Breast epithelium (tissue), 4 donors: ENCODE results near the gene ADGRG3. TPM values are rescaled to one million over a fixed set of nuclear protein-coding genes. Genes with fewer than 3 reads are reported as not detected.

Source experiments
- DNase-seq, 2 donors: peaks; one replicate each; pipeline ENCODE4 v3.0.0-alpha.2; 2019; ENCODE audit warnings: low spot score in 2 of 2
- H3K27ac ChIP-seq, 2 donors: fragments of 200-600 bp; sonication (generic) in 1 of 2; one replicate each; pipeline ENCODE4 v1.5.1; 2016 to 2019; ENCODE audit warnings: mild to moderate bottlenecking in 1 of 2
- H3K27me3 ChIP-seq, 2 donors: fragments of 200-600 bp; sonication (generic) in 1 of 2; one replicate each; pipeline versions ENCODE4 v1.5.1 to v1.6.0; 2017 to 2019; ENCODE audit warnings: control low read depth in 1 of 2, mild to moderate bottlenecking in 1 of 2
- H3K36me3 ChIP-seq: fragments of 200-600 bp; one replicate; pipeline ENCODE4 v1.5.1; 2019
- H3K4me1 ChIP-seq, 2 donors: fragments of 200-600 bp; sonication (generic); one replicate each; pipeline ENCODE4 v1.5.1; 2016 to 2019; ENCODE audit warnings: control low read depth in 1 of 2
- H3K4me3 ChIP-seq, 3 donors: fragments of 200-600 bp; sonication (generic); 1 replicate in 2 of 3; 2 replicates in 1 of 3; pipeline ENCODE4 v1.5.1; 2016 to 2019; ENCODE audit warnings: mild to moderate bottlenecking in 3 of 3, moderate library complexity in 2 of 3
- H3K9me3 ChIP-seq, 2 donors: fragments of 200-600 bp; sonication (generic) in 1 of 2; one replicate each; pipeline ENCODE4 v1.5.1; 2016 to 2019; ENCODE audit warnings: control low read depth in 1 of 2
- CTCF ChIP-seq, 3 donors: fragments of 450-650 bp; IDR thresholded peaks; one replicate each; pipeline ENCODE4 v1.5.1; 2016 to 2017; ENCODE audit warnings: antibody characterized with exemption in 3 of 3, mild to moderate bottlenecking in 3 of 3, moderate library complexity in 3 of 3
- POLR2A ChIP-seq: fragments of 450-650 bp; IDR thresholded peaks from one replicate; pipeline ENCODE4 v1.6.1; 2016; ENCODE audit warnings: antibody characterized with exemption, mild to moderate bottlenecking, moderate library complexity
- POLR2AphosphoS5 ChIP-seq, 3 donors: sonication (generic); formaldehyde crosslinking; IDR thresholded peaks; one replicate each; pipeline ENCODE4 v1.6.1; 2017; ENCODE audit warnings: antibody characterized with exemption in 3 of 3
- intact Hi-C: fragments of 100-400 bp; cut with DNase I; formaldehyde crosslinking; loops from one replicate; pipeline ENCODE4 v1.15.1; 2023; ENCODE audit warnings: low total_unique reads
- total RNA-seq, 3 donors: library from RNA; depleted of rRNA; stranded (reverse); fragments of >200 nt; gene quantifications; one replicate each; pipeline ENCODE4 v1.1.0, GENCODE V29; 2016

Gene ADGRG3
- total RNA-seq, 3 donors from 2014 or later = 0.64 to 5.2 (median 1.6) TPM

- no peak overlapping the region for H3K27ac ChIP-seq
- no peaks in the 10 kb centered on the region for H3K4me1 ChIP-seq
- no peak overlapping the region for H3K4me3 ChIP-seq
- no peak for DNase-seq
- H3K36me3 ChIP-seq = no peaks in the 10 kb centered on the region
- H3K9me3 ChIP-seq = no peaks in the 10 kb centered on the region
- intact Hi-C loops = no loop called here
- no peak for TF ChIP-seq CTCF (IDR thresholded peaks at IDR 0.05)
- no peaks in the 10 kb centered on the region for H3K27me3 ChIP-seq
Observed at GRCh38 chr16:57661936-57662906, 5.9 kb upstream of the ADGRG3 start.

- H3K4me3 ChIP-seq = no peak overlapping the region
- TF ChIP-seq POLR2A = no peak
- TF ChIP-seq POLR2AphosphoS5 (IDR thresholded peaks at IDR 0.05) = no peak
- TF ChIP-seq CTCF (IDR thresholded peaks at IDR 0.05) = no peak
- no peak overlapping the region for H3K27ac ChIP-seq
- DNase-seq = no peak
- H3K4me1 ChIP-seq = no peaks in the 10 kb centered on the region
- no peaks in the 10 kb centered on the region for H3K36me3 ChIP-seq
- no peaks in the 10 kb centered on the region for H3K27me3 ChIP-seq
- intact Hi-C loops = no loop called here
- no peaks in the 10 kb centered on the region for H3K9me3 ChIP-seq
Observed at GRCh38 chr16:57663436-57663835, 4.7 kb upstream of the ADGRG3 start.

- no peak for TF ChIP-seq POLR2A
- TF ChIP-seq POLR2AphosphoS5 (IDR thresholded peaks at IDR 0.05) = no peak
- TF ChIP-seq CTCF (IDR thresholded peaks at IDR 0.05) = no peak
- Histone ChIP-seq H3K36me3 (no peaks in the 10 kb centered on the region), H3K27me3 (no peaks in the 10 kb centered on the region), H3K27ac (no peak overlapping the region), H3K9me3 (no peaks in the 10 kb centered on the region), H3K4me3 (no peak overlapping the region), H3K4me1 (no peaks in the 10 kb centered on the region)
- DNase-seq = no peak
- intact Hi-C loops = no loop called here
Observed at GRCh38 chr16:57663917-57664661, 4.0 kb upstream of the ADGRG3 start.

- H3K4me3 ChIP-seq = no peak overlapping the region
- no peaks in the 10 kb centered on the region for H3K9me3 ChIP-seq
- intact Hi-C loops = no loop called here
- H3K4me1 ChIP-seq = no peaks in the 10 kb centered on the region
- H3K27ac ChIP-seq = no peak overlapping the region
- H3K36me3 ChIP-seq = no peaks in the 10 kb centered on the region
- no peak for DNase-seq
- H3K27me3 ChIP-seq = no peaks in the 10 kb centered on the region
- no peak for TF ChIP-seq POLR2AphosphoS5 (IDR thresholded peaks at IDR 0.05)
- TF ChIP-seq POLR2A = no peak
- no peak for TF ChIP-seq CTCF (IDR thresholded peaks at IDR 0.05)
Observed at GRCh38 chr16:57664662-57665025, 3.5 kb upstream of the ADGRG3 start.

- Histone ChIP-seq H3K27ac (no peak overlapping the region), H3K27me3 (no peaks in the 10 kb centered on the region), H3K9me3 (no peaks in the 10 kb centered on the region), H3K4me3 (no peak overlapping the region), H3K36me3 (no peaks in the 10 kb centered on the region), H3K4me1 (no peaks in the 10 kb centered on the region)
- intact Hi-C loops = no loop called here
- DNase-seq = no peak
- TF ChIP-seq POLR2A = no peak
- TF ChIP-seq POLR2AphosphoS5 (IDR thresholded peaks at IDR 0.05) = no peak
- no peak for TF ChIP-seq CTCF (IDR thresholded peaks at IDR 0.05)
Observed at GRCh38 chr16:57665541-57665940, 2.6 kb upstream of the ADGRG3 start.
